Neuronal stem cell (in vitro differentiated cells): ENCODE measurements around the gene RPL35. TPM values are rescaled to one million over a fixed set of nuclear protein-coding genes. Genes with fewer than 3 reads are reported as not detected.

Experiments
- small RNA-seq: library from polyadenylated mRNA; stranded (forward); fragments of <200 nt; extraction: miRNeasy Mini kit (QIAGEN cat#:217004); gene quantifications from one replicate; pipeline ENCODE3, GENCODE V24; 2013; ENCODE audit not compliant: insufficient read depth

Gene RPL35

Small RNAs within 50 kb of the gene (small RNA-seq; reads per million reads assigned to genes)
- not detected for gene RNU4-82P
